ENCODE data around the gene USP25. TPM values are rescaled to one million over a fixed set of nuclear protein-coding genes. Genes with fewer than 3 reads are reported as not detected.

The USP25 gene
- total RNA-seq, 2 experiments from 2014 or later, result 43.2 to 58.0 TPM

DNA sequence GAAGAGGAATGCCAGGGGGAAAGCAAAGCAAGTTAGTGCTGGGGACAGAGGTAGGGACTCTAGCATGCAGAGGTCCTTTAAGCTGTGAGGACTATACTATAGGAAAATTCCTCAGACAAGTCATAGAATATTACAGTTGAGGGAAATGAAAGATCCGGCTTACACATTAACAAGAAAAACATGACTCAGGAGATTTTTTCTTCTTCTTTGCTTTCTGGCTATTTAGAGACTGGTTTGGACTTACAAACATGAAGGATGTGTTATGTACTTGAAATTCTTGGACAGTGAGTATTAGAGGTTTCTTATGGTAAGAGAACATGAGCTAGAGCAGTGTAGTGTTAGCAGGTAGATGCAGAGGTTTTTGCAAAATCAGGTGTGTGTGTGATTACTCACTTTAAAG lies 24.9 kb downstream of the USP25 start:
- H3K4me3 Mint-ChIP-seq, result no peak overlapping the region
- H3K9me3 Mint-ChIP-seq (ENCODE audit: low read depth), result peaks cover 7% of the 10 kb centered on the region
- CTCF ChIA-PET, result interaction anchor here (1.0 kb wide), 1 partner anchor 10 kb away, joined by 5 read pairs; no protein-coding TSS in a partner anchor
- H3K27me3 Mint-ChIP-seq, result no peaks in the 10 kb centered on the region
- peaks cover 19% of the 10 kb centered on the region for H3K4me1 Mint-ChIP-seq
- H3K27ac Mint-ChIP-seq, result no peak overlapping the region
- no peak for ATAC-seq
- DNase-seq, result no peak
- H3K36me3 Mint-ChIP-seq, result peaks cover 53% of the 10 kb centered on the region

DNA sequence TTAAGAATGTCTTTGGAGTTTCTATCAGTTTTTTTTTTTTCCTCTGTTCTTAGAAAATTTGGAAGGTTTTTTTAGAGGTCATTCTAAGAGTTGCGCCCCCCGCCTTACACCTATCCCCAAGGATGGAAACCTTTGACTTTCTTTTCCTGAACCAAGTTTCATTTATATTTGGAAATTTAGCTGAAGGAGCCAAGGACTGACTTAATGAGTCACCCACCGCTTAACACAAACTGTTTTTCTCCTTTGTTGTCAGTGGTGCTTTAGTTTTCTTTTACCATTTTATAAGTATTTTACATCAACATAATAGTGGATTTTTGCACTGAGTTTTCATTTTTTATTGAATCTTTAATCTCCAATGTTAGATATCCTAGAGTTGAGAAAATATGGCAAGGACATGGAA lies 25.3 kb downstream of the USP25 start:
- Mint-ChIP-seq H3K4me3 (no peak overlapping the region), H3K36me3 (peaks cover 51% of the 10 kb centered on the region), H3K9me3 (ENCODE audit: low read depth) (peaks cover 7% of the 10 kb centered on the region), H3K4me1 (peaks cover 16% of the 10 kb centered on the region), H3K27me3 (no peaks in the 10 kb centered on the region), H3K27ac (no peak overlapping the region)
- ATAC-seq (no peak), DNase-seq (no peak)
- CTCF ChIA-PET, result no interaction called here

DNA sequence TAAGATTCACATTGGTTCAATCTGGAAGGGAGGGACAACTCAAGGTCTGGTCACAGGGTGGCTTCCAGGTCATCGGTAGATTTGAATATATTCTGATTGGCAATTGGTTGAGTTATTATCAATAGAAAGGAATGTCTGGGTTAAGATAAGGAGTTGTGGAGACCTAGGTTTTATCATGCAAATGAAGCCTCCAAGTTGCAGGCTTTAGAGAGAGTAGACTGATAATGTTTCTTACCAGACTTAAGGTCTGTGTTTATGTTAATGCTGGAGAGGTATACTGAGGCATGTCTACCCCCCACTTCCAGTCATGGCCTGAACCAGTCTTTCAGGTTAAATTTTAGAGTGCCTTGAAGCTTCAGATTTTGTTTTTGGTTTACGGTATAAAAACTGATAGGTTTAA lies 29.7 kb downstream of the USP25 start:
- no peak for DNase-seq
- Mint-ChIP-seq H3K4me1 (peaks cover 20% of the 10 kb centered on the region), H3K27me3 (no peaks in the 10 kb centered on the region), H3K4me3 (no peak overlapping the region), H3K36me3 (peaks cover 65% of the 10 kb centered on the region), H3K27ac (no peak overlapping the region), H3K9me3 (ENCODE audit: low read depth) (peaks cover 7% of the 10 kb centered on the region)
- ATAC-seq, result no peak
- CTCF ChIA-PET, result interaction anchor here (1.3 kb wide), 1 partner anchor 11 kb away, joined by 5 read pairs; no protein-coding TSS in a partner anchor

DNA sequence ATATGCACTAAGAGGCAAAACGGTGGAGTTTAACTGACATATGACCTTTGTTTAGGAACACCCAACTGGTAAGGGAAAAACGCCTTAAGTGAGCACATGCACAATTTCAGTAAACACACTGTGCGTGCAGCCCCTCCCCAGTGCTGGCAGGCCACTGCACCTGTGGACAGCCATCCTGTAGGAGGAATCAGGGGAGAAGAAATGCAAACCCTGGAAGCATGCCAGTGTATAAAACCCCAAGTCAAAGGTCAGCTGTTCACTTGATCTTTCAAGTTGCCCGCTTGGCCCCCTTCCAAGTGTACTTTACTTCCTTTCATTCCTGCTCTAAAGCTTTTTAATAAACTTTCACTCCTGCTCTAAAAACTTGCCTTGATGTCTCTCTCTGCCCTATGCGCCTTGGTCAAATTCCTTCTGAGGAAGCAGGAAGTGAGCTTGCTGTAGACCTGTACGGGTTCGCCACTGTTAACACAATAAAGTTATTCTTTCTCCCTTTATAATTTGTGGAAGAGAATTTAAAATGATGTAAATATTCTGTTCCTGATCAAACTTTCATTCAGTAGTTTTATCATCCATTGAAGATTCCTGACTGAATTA lies 31.8 kb downstream of the USP25 start:
- H3K36me3 Mint-ChIP-seq, result peaks cover 65% of the 10 kb centered on the region
- CTCF ChIA-PET, result no interaction called here

DNA sequence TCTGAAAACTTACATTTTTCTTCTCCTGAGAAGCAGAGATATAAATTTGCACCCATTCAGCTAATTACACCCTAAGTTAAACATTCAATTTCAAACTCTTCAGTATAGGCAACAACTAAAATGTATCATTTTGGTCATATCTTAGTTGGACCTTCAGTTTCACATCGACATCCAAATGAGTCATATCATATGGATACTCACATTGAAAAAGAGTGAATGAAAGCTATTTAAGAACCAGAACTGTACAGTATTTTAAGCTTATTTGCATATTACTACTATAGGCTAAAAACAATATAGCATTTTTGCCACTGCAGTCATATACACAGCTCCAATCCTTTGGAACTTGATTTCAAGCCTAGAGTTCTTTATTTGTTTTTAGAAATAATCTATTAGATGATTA lies 33.6 kb downstream of the USP25 start:
- H3K4me3 Mint-ChIP-seq, result no peak overlapping the region
- H3K36me3 Mint-ChIP-seq, result peaks cover 61% of the 10 kb centered on the region
- ATAC-seq (no peak), DNase-seq (no peak)
- CTCF ChIA-PET, result interaction anchor here (1.0 to 1.2 kb wide), 2 partner anchors 9 to 10 kb away, joined by 3 read pairs; no protein-coding TSS in a partner anchor
- H3K9me3 Mint-ChIP-seq (ENCODE audit: low read depth), result no peaks in the 10 kb centered on the region
- H3K27me3 Mint-ChIP-seq, result no peaks in the 10 kb centered on the region
- peaks cover 17% of the 10 kb centered on the region for H3K4me1 Mint-ChIP-seq
- no peak overlapping the region for H3K27ac Mint-ChIP-seq

More for the DNA sequence above, 31.8 kb downstream of the USP25 start:
- no peak overlapping the region for H3K27ac Mint-ChIP-seq
- H3K27me3 Mint-ChIP-seq, result no peaks in the 10 kb centered on the region
- peaks cover 18% of the 10 kb centered on the region for H3K4me1 Mint-ChIP-seq
- no peak overlapping the region for H3K4me3 Mint-ChIP-seq
- peaks cover 7% of the 10 kb centered on the region for H3K9me3 Mint-ChIP-seq (ENCODE audit: low read depth)
- no peak for DNase-seq
- no peak for ATAC-seq

DNA sequence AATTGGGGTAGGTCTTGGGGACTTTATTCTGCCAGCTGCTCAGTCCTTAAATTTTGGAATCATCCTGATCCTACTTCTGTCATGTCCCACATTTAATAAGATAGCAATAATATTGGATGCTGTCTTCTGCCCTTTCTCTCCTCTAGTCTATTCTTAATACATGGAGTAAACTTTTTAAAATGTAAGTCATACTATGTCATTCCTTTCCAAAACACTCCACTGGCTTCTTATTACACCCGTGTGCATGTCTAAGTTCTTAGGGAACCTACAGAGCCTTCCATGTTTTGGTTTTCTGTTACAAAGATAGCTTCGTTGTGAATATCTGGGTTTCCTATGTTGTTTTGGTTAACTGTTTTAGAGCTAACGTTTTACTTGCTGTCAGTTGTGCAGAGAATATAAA lies 35.1 kb downstream of the USP25 start:
- H3K27me3 Mint-ChIP-seq, result no peaks in the 10 kb centered on the region
- CTCF ChIA-PET, result no interaction called here
- H3K4me1 Mint-ChIP-seq, result peaks cover 19% of the 10 kb centered on the region
- no peak overlapping the region for H3K4me3 Mint-ChIP-seq
- DNase-seq, result no peak
- no peak for ATAC-seq
- no peaks in the 10 kb centered on the region for H3K9me3 Mint-ChIP-seq (ENCODE audit: low read depth)
- H3K27ac Mint-ChIP-seq, result no peak overlapping the region
- H3K36me3 Mint-ChIP-seq, result peaks cover 64% of the 10 kb centered on the region

DNA sequence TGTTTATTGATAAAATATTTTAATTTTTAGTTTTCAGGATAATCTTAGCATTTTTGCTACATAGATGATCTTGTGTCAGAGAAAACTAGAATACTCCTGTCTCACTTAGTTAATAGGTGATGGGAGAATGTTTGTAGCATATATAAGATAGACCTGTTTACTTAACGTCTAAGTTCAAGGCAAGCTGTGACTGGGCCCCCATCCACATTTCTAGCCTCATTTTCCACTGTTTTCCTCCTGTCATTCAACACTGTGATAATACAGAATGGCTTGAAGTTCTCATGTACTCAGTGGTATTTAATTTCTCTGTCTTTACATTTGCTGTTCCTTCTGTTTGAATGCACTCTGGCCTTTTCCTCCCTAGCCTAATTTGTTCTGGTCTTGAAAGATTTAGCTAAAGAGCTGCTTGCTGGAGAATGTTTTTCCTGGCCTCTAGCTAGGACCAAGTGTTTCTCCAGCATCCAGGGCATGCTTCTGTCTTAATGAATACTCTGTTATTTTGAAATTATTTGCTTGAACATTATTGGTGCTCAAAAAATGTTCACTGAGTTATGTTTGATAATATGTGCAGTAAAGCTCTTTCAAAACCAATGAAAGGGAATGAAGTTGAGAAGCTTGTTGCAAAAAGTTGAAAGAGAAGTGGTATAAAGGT lies 37.3 kb downstream of the USP25 start:
- H3K27ac Mint-ChIP-seq, result no peak overlapping the region
- H3K27me3 Mint-ChIP-seq, result no peaks in the 10 kb centered on the region
- peaks cover 20% of the 10 kb centered on the region for H3K4me1 Mint-ChIP-seq
- DNase-seq (no peak), ATAC-seq (no peak)
- H3K36me3 Mint-ChIP-seq, result peaks cover 60% of the 10 kb centered on the region
- CTCF ChIA-PET, result no interaction called here
- H3K4me3 Mint-ChIP-seq, result no peak overlapping the region
- H3K9me3 Mint-ChIP-seq (ENCODE audit: low read depth), result no peaks in the 10 kb centered on the region

DNA sequence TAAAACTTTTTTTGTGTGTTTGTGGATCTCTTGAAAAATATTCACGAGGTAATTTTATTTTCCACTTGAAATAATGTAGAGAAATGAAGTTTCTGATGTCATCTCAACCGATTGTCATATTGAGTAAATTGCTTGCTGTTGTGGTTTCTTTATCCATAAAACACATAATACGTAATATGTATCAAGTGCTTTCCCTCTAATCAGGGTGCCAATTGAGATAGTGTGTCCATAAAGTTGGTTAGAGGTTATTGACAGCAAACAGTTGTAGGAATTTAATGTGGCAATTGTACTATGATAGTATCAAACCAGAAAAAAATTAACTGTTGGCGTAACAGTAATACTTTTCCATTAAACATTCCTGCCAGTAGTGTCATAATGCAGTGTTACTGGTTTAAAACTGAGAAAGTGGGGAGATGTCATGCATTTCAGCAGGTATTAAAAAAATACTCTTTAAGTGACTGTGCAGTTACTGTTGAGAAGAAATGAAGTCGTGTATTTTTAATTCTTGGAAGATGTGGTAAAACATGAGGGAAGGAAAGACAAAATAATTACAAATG lies 38.3 kb downstream of the USP25 start:
- H3K36me3 Mint-ChIP-seq, result peaks cover 55% of the 10 kb centered on the region
- DNase-seq (no peak), ATAC-seq (no peak)
- CTCF ChIA-PET, result no interaction called here
- no peak overlapping the region for H3K27ac Mint-ChIP-seq
- no peaks in the 10 kb centered on the region for H3K9me3 Mint-ChIP-seq (ENCODE audit: low read depth)
- H3K4me3 Mint-ChIP-seq, result no peak overlapping the region
- no peaks in the 10 kb centered on the region for H3K27me3 Mint-ChIP-seq
- peaks cover 16% of the 10 kb centered on the region for H3K4me1 Mint-ChIP-seq

DNA sequence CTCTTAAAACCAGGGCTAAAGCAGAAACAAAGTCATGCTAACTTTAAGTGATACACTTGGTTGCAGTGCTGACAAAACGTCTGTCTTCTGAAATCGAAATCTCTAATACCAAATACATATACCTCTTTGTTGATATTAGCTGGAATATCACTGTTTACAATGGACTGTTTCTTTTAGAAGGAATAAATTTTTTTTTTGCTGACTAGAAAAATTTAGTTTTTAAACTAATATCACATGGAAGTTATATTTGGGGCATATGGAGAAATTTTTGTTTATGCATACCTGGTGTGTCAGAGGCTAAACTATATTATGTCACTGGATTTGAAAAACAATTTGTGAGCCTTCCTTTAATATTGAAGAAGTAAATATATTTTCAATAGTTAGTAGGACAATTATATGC lies 39.1 kb downstream of the USP25 start:
- Mint-ChIP-seq H3K27me3 (no peaks in the 10 kb centered on the region), H3K27ac (no peak overlapping the region), H3K9me3 (ENCODE audit: low read depth) (no peaks in the 10 kb centered on the region), H3K4me3 (no peak overlapping the region), H3K4me1 (peaks cover 14% of the 10 kb centered on the region), H3K36me3 (peaks cover 53% of the 10 kb centered on the region)
- CTCF ChIA-PET, result no interaction called here
- ATAC-seq (no peak), DNase-seq (no peak)

DNA sequence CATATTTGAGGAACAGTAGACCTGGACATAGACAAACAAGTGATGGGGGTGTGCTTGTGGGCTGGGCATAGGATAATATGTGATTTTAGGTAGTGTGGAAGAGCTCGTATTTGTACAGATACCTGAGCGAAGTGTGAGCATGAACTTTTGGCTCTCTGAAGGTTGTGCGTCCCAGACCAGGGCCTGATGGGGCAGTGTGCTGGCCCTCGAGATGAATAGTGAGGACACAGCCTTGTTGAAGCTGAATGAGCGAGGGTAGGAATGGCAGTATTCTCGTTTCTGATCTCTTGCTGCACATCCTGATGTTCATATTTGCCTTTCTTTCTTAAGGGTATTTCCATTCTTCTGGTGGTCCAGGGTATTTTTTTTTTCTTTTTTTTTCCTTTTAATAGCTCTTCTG lies 41.5 kb downstream of the USP25 start:
- Mint-ChIP-seq H3K27me3 (no peaks in the 10 kb centered on the region), H3K27ac (no peak overlapping the region), H3K36me3 (peaks cover 49% of the 10 kb centered on the region), H3K4me3 (no peak overlapping the region), H3K4me1 (peaks cover 19% of the 10 kb centered on the region), H3K9me3 (ENCODE audit: low read depth) (no peaks in the 10 kb centered on the region)
- DNase-seq (no peak), ATAC-seq (no peak)
- CTCF ChIA-PET, result interaction anchor here (0.6 kb wide), 1 partner anchor 18 kb away, joined by 3 read pairs; no protein-coding TSS in a partner anchor

DNA sequence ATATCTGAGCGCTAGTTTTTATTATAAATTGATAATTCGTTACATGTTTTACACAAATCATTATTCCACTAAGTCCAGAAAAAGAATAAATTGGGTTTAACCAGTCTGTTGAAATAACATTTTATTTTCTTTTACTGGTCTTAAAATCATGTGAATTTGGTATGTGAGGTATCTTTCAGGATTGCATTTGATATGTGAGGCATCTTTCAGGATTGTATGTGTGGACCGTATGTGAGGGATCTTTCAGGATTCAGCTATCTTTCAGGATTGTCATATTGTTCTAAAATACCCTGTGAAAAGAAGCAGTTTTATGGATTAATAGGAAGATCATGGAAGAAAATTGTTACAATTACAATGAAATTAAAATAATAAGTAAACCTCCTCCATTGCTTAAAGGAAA lies 42.9 kb downstream of the USP25 start:
- H3K4me3 Mint-ChIP-seq, result no peak overlapping the region
- H3K27ac Mint-ChIP-seq, result no peak overlapping the region
- peaks cover 18% of the 10 kb centered on the region for H3K4me1 Mint-ChIP-seq
- H3K9me3 Mint-ChIP-seq (ENCODE audit: low read depth), result no peaks in the 10 kb centered on the region
- no peaks in the 10 kb centered on the region for H3K27me3 Mint-ChIP-seq
- no peak for DNase-seq
- CTCF ChIA-PET, result interaction anchor here (1.2 kb wide), 1 partner anchor 9 kb away, joined by 3 read pairs; no protein-coding TSS in a partner anchor
- ATAC-seq, result no peak
- H3K36me3 Mint-ChIP-seq, result peaks cover 39% of the 10 kb centered on the region

DNA sequence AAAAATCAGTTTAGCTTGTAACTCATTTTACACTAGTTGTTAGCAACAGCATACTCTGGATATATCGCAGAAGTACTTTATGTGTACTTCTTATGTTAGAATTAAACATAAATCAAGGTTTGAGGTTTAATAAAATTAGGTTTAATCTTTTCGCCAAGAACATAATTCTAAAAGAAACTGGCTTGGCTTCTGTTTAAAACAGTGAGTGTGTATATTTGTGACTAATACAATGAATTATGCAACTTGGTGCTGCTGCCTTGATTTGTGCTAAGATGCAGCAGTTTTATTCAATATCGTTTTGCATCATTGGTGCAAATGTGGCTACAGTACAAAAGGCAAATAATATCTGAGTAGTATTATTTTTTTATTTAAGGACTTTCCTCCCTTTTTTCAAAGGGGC lies 44.8 kb downstream of the USP25 start:
- CTCF ChIA-PET, result no interaction called here

DNA sequence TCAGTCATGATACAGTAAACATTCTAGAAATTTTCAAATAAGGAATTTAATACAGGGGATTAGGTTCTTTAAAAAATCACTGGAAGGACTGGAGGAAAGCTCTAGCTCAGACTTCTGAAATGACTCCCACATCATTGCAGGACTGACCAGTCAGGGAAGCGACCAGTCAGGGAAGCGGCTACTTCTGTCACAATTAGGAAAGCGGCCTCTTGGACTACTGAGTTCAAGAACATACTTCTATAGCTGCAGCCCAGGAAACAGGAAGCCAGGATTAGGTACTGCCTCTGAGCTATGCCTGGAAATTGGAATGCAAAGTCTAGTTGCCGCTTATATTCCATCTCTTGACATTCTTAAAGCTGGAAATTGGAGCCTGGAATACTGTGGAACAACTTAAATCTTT lies 45.5 kb downstream of the USP25 start:
- Mint-ChIP-seq H3K4me1 (peaks cover 14% of the 10 kb centered on the region), H3K27me3 (no peaks in the 10 kb centered on the region), H3K36me3 (peaks cover 25% of the 10 kb centered on the region), H3K4me3 (no peak overlapping the region), H3K27ac (no peak overlapping the region), H3K9me3 (ENCODE audit: low read depth) (no peaks in the 10 kb centered on the region)
- DNase-seq (no peak), ATAC-seq (no peak)
- CTCF ChIA-PET, result no interaction called here

More for the DNA sequence above, 44.8 kb downstream of the USP25 start:
- ATAC-seq (no peak), DNase-seq (no peak)
- no peak overlapping the region for H3K27ac Mint-ChIP-seq
- H3K27me3 Mint-ChIP-seq, result no peaks in the 10 kb centered on the region
- H3K4me1 Mint-ChIP-seq, result peaks cover 14% of the 10 kb centered on the region
- no peak overlapping the region for H3K4me3 Mint-ChIP-seq
- peaks cover 27% of the 10 kb centered on the region for H3K36me3 Mint-ChIP-seq
- H3K9me3 Mint-ChIP-seq (ENCODE audit: low read depth), result no peaks in the 10 kb centered on the region

DNA sequence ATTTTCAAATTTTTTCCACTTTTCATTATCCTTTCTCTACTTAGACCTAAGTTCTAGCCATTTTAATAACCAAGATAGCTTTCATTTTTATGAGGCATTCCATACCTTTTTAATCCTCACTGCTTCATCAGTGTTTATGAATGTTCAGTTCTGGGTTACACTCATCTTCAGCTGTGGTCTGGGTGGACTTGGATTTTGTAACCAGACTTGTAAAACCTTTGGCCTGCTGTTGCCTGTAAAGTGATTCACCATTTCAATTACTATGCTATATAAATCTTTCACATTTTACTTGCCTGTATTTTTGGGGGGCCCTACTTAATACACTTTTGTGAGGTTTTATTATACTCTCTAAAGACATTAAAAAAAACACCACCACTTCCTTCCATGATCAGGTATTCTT lies 46.2 kb downstream of the USP25 start:
- ATAC-seq (no peak), DNase-seq (no peak)
- no peak overlapping the region for H3K4me3 Mint-ChIP-seq
- H3K27ac Mint-ChIP-seq, result no peak overlapping the region
- H3K27me3 Mint-ChIP-seq, result no peaks in the 10 kb centered on the region
- H3K4me1 Mint-ChIP-seq, result peaks cover 13% of the 10 kb centered on the region
- H3K36me3 Mint-ChIP-seq, result peaks cover 31% of the 10 kb centered on the region
- no peaks in the 10 kb centered on the region for H3K9me3 Mint-ChIP-seq (ENCODE audit: low read depth)
- CTCF ChIA-PET, result no interaction called here
